ENCODE measurements around the gene GRK3.

- no peak for TF ChIP-seq GATA2 (IDR thresholded peaks at IDR 0.05; ENCODE audit: low read depth, low read length)
- TF ChIP-seq GATA3 (IDR thresholded peaks at IDR 0.05; ENCODE audit: low read depth, low read length), result no peak
Measured at GRCh38 chr22:25680051-25680450, 115.6 kb downstream of the GRK3 start.

Data from SH-SY5Y (cell line).